HG03575 (cell line): Measurements from ENCODE around the gene GALNT2.

Source experiments
- ATAC-seq: cut with Tn5 transposase; IDR thresholded peaks from one replicate; pipeline ENCODE4 v1.9.1; 2021; ENCODE audit not compliant: unreplicated experiment, insufficient number of reproducible peaks, low FRiP score; ENCODE audit errors: extremely low read depth

GALNT2 gene

GRCh38 chr1:230255116-230255515 lies 188.1 kb downstream of the GALNT2 start:
- no peak for ATAC-seq

- ATAC-seq, result no peak
Observed at GRCh38 chr1:230255991-230256390, 189.0 kb downstream of the GALNT2 start.

GRCh38 chr1:230256896-230257295 lies 189.9 kb downstream of the GALNT2 start:
- ATAC-seq, result no peak

GRCh38 chr1:230259621-230260020 lies 192.6 kb downstream of the GALNT2 start:
- no peak for ATAC-seq

GRCh38 chr1:230260831-230261230 lies 193.8 kb downstream of the GALNT2 start:
- no peak for ATAC-seq

GRCh38 chr1:230261928-230262650 lies 195.1 kb downstream of the GALNT2 start:
- no peak for ATAC-seq

GRCh38 chr1:230262867-230263567 lies 196.0 kb downstream of the GALNT2 start:
- ATAC-seq, result no peak

GRCh38 chr1:230263568-230264195 lies 196.6 kb downstream of the GALNT2 start:
- ATAC-seq, result no peak

GRCh38 chr1:230264342-230264741 lies 197.3 kb downstream of the GALNT2 start:
- ATAC-seq, result no peak

GRCh38 chr1:230265200-230266115 lies 198.4 kb downstream of the GALNT2 start:
- no peak for ATAC-seq

GRCh38 chr1:230266456-230266855 lies 199.4 kb downstream of the GALNT2 start:
- no peak for ATAC-seq

- no peak for ATAC-seq
Observed at GRCh38 chr1:230267338-230268065, 200.5 kb downstream of the GALNT2 start.

GRCh38 chr1:230268371-230269170 lies 201.5 kb downstream of the GALNT2 start:
- no peak for ATAC-seq

GRCh38 chr1:230270185-230270558 lies 203.1 kb downstream of the GALNT2 start:
- ATAC-seq, result no peak

GRCh38 chr1:230270559-230271281 lies 203.7 kb downstream of the GALNT2 start:
- peak; percentile 42 for ATAC-seq

- no peak for ATAC-seq
Observed at GRCh38 chr1:230271300-230272035, 204.4 kb downstream of the GALNT2 start.

- no peak for ATAC-seq
Observed at GRCh38 chr1:230272557-230272956, 205.5 kb downstream of the GALNT2 start.
